ENCODE data around the gene EEIG2.

- no peak for TF ChIP-seq CTCF (IDR thresholded peaks at IDR 0.05 in 4 of 5, conservative IDR thresholded peaks at IDR 0.05 in 1 of 5)
- no peak for TF ChIP-seq POLR2A (IDR thresholded peaks at IDR 0.05)
Measured at GRCh38 chr1:108523829-108524228, 36.1 kb upstream of the EEIG2 start.
